Stimulated activated CD4-positive, alpha-beta T cell treated with anti-CD3 and anti-CD28 coated beads, Interleukin-15, amount 100 ng/mL, for 48 hours (primary cell): Measurements from ENCODE around the gene MARVELD1.
A peak's percentile ranks its signal among the peaks of the same experiment; 100 is the strongest.
"Not testable (repeated sequence)": the region's sequence is repeated elsewhere in the genome, so short reads cannot be mapped to it uniquely, and the experiment has no call there.

ENCODE experiments used
- DNase-seq, 2 donors: peaks; one replicate each; pipeline ENCODE4 v3.0.0-alpha.2; 2020; ENCODE audit warnings: low read depth in 2 of 2

MARVELD1 gene

DNA sequence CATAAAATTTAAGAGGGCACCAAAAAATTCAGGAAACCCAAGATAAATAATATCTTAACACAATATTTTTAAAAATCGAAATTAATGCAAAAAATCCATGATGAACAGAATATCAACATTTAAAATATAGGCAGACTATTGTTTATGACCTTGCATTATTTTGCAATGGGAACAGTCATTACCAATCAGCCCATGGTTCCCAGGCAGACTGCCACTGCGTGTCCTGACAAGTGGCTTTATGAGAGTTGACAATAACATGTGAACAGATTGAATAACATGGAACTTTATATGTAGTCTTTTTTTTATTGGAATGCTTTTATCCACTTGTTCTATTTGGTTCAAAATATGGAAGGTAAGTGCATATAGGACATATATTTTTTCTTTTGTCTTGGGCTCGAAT lies 23.4 kb upstream of the MARVELD1 start:
- DNase-seq: no peak

- not testable (repeated sequence) for DNase-seq
These were observed 15.4 kb upstream of the MARVELD1 start for GRCh38 chr10:97698072-97698655.

GRCh38 chr10:97701438-97702069 lies 12.0 kb upstream of the MARVELD1 start:
- peak in 1 of 2 donors; percentile 28 for DNase-seq

GRCh38 chr10:97703398-97704067 lies 10.0 kb upstream of the MARVELD1 start:
- DNase-seq: no peak

GRCh38 chr10:97704341-97704740 lies 9.2 kb upstream of the MARVELD1 start:
- DNase-seq: no peak

DNA sequence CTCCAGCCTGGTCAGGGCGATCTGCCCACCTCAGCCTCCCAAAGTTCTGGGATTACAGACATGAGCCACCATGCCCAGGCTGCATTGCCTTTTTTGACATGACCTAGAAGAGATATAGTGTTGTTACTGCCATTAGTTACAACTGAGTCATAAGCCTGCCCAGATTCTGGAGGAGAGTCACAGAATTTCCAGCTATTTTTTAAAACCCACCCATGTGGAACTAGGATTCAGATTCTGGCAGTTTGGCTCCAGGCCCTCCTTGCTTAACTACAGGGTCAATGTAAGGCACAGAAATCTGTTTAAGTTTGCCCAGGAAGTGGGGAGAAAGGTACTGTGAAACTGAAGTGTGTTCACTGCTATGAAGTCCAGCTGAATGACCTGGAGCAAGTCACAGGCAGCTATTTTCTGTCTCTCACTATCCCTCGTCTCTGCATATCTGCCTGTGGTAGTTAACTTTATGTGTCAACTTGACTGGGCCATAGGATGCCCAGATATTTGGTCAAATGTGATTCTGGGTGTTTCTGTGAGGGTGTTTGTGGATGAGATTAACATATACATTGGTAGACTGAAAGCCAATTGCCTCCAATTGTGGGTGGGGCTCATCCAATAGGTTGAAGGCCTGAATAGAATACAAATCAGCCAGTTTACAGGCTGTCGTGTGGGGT lies 8.4 kb upstream of the MARVELD1 start:
- DNase-seq: no peak

- no peak for DNase-seq
These were observed 6.2 kb upstream of the MARVELD1 start for GRCh38 chr10:97707134-97707861.

GRCh38 chr10:97708167-97708566 lies 5.4 kb upstream of the MARVELD1 start:
- DNase-seq: no peak

DNA sequence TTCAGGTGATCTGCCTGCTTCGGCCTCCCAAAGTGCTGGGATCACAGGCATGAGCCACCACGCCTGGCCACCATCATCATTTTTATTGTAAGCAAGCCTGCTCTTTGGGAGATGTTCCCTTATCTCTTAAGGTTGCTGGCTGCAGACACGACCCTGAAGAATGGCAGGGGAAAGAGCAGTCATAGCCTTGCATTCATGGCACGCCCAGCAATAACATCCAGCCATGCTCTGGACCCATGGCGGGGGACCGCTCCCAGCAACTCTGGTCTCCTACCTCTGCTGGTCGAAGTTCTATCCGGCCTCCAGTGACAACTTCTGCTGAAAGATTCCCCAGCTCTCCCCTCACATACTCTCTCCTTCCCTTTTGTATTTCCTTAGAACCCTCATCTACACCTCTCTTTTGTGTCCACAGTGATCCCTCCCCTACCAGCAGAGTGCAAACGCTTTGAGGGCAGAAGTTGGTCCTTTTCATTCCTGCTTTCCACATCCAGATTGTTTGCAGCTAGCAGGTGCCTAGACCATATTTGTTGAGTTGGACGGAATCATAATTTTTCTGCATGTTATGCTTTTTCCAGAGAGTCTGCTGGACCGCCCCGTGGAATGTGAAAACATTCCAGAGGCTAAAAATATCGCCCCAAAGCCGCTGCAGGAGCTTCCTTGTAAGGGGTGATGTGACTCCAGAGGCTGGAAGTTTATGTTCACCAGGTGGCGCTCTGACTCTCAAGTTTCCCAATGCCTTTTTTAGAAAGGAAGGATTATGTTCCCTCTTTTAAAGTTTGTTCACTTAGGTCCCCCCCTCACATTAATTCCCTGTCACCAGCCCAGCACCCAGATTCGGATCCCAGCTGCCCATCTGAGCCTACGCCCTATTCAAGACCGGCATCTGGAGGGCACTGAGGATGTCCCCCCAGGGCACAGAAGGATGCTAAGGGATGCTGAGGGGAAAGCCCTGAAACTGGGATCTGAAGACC lies 4.3 kb upstream of the MARVELD1 start:
- no peak for DNase-seq

- no peak for DNase-seq
These were observed 1.6 kb upstream of the MARVELD1 start for GRCh38 chr10:97711640-97712572.

DNA sequence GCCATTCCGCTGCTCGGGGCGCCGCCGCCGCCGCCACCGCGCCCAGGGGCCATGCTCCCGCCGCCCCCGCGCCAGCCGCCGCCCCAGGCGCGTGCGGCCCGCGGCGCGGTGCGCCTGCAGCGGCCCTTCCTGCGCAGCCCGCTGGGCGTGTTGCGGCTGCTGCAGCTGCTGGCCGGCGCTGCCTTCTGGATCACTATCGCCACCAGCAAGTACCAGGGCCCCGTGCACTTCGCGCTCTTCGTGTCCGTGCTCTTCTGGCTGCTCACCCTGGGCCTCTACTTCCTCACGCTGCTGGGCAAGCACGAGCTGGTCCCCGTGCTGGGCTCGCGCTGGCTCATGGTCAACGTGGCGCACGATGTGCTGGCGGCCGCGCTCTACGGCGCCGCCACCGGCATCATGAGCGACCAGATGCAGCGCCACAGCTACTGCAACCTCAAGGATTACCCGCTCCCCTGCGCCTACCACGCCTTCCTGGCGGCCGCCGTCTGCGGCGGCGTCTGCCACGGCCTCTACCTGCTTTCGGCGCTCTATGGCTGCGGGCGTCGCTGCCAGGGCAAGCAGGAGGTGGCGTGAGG lies 383 bp downstream of the MARVELD1 start:
- DNase-seq: no peak

GRCh38 chr10:97714401-97715258 lies 1.1 kb downstream of the MARVELD1 start:
- DNase-seq: no peak

DNA sequence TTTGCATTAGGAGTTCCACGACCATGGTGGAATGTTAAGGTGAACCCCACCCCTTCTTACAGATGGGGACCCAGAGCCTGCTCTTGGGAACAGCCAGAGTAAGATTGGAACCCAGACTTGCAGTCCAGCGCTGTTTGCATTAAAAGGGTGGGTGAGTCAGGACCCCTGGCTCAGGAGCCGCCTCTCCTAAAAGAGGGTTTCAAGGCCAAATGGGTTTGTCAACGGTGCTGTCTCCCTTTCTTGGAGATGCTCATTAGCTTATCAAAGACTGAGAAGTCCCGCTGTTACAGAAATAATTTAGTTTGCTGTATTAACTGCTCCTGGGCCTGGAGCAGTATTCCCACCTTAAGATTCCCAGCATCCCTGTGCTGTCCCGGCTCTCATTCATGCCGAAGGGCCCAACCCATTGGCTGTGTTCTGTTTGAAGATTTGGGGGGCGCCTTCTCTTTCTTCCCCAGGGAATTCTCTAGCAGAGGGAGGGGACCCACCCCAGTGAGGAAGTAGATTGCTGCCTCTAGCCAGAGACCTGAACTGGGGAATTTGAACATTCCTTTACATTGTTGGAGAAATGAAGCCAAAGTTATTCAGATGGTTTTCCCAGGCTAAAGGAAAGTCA lies 1.8 kb downstream of the MARVELD1 start:
- DNase-seq: no peak

- no peak for DNase-seq
These were observed 4.1 kb downstream of the MARVELD1 start for GRCh38 chr10:97717627-97718026.

GRCh38 chr10:97718178-97718577 lies 4.6 kb downstream of the MARVELD1 start:
- no peak for DNase-seq

- no peak for DNase-seq
These were observed 5.2 kb downstream of the MARVELD1 start for GRCh38 chr10:97718659-97719142.

- no peak for DNase-seq
These were observed 6.1 kb downstream of the MARVELD1 start for GRCh38 chr10:97719602-97720001.
